HTR-8/SVneo (cell line): ENCODE measurements around the gene RALGPS1.
A peak's percentile ranks its signal among the peaks of the same experiment; 100 is the strongest.

Source experiments
- DNase-seq: peaks from one replicate; pipeline ENCODE4 v3.0.0; 2011; ENCODE audit warnings: low spot score, mixed read lengths; ENCODE audit not compliant: insufficient read length
- FAIRE-seq: peaks from 2 replicates; lab custom pipeline; 2011; peaks lifted over from hg19 to GRCh38; lab: Jason Lieb, UNC

Gene RALGPS1

DNA sequence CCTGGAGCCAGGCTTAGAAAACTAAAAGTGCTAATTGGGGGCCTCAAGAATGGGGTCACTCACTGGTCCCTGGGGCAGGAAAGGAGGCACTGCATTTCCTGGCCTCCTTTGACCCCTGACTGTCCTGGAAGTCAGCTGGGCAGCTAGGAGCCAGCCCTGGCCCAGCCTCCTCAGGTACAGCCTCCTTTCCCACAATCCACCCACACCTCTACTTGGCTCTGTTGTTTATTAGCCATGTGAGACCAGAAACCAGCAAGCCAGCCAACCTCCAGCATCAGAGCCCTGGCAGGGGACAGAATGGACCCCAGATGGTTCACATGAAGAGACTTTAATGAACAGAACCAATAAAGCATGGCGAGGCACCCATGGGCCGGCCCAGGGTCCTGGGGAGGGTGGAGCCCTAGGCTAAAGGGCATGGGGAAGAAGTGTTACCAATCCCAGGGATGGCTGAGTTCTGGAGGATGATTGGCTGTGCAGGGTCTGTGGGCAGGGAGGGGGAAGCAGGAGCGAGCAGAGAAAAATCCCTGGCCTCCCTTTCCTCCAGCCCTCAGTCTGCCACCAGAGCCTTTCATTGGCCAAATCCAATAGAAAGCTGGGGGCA lies 263.2 kb downstream of the RALGPS1 start:
- DNase-seq (no peak), FAIRE-seq (no peak)

- DNase-seq: no peak
- no peak for FAIRE-seq
Measured at GRCh38 chr9:127178686-127179632, 264.4 kb downstream of the RALGPS1 start.

GRCh38 chr9:127179633-127180441 lies 265.3 kb downstream of the RALGPS1 start:
- FAIRE-seq: no peak

DNA sequence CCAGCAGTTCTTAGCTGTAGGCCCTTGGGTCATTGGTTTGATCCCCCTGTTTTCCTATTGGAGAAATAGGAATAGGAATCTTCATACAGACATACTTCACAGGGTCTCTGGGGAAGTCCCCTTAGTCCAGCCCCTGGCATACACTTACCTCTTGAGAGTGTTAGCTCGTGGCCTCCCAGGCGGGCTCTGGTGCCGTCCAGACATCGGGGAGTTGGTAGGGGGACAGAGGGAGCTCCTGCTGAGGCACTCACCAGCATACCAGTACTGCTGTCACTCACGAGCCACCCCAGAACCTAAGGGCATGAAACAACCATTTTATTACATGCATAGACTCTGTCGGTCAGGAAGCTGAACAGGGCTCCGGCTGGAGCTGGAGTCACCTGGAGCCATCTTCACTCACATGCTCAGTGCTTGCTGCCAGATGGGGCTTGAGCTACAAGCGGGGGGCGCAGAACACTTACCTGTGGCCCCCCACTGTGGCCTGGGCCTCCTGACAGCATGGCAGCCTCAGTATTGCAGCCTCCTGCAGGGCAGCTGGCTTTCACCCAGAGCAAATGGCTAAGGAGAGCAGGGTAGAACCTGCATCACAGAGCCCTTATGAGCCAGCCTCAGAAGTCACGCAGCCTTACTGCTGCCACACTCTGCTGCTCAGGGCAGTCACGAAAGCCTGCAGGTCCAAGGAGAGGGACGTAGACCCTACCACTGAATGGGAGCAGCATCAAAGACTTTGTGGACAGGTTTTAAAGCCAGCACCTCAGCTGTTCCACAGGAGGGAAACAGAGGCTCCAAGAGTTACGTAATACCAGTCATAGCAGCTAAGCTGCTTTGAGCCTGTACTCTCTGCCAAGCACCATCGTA lies 266.1 kb downstream of the RALGPS1 start:
- no peak for FAIRE-seq
- no peak for DNase-seq

More at GRCh38 chr9:127179633-127180441, 265.3 kb downstream of the RALGPS1 start:
- DNase-seq: no peak

DNA sequence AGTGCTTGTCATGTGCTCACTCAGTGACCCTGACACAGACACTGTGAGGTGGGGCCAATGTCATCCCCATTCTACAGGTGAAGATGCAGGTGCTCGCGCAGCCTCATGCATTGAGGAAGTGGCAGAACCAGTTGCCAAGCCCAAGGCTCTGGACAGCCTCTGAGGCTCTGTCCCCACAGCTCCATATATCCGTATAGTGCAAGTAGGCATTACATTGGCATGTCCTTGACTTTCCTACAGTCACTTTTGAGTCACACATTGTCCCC lies 266.7 kb downstream of the RALGPS1 start:
- no peak for FAIRE-seq
- no peak for DNase-seq

- no peak for FAIRE-seq
- DNase-seq: no peak
Measured at GRCh38 chr9:127181595-127182190, 267.1 kb downstream of the RALGPS1 start.

GRCh38 chr9:127182901-127183746 lies 268.5 kb downstream of the RALGPS1 start:
- no peak for DNase-seq
- FAIRE-seq: no peak

GRCh38 chr9:127183814-127184582 lies 269.4 kb downstream of the RALGPS1 start:
- DNase-seq (no peak), FAIRE-seq (no peak)

- FAIRE-seq: no peak
- no peak for DNase-seq
Measured at GRCh38 chr9:127184641-127185040, 270.1 kb downstream of the RALGPS1 start.

GRCh38 chr9:127185181-127185580 lies 270.6 kb downstream of the RALGPS1 start:
- FAIRE-seq (no peak), DNase-seq (no peak)

DNA sequence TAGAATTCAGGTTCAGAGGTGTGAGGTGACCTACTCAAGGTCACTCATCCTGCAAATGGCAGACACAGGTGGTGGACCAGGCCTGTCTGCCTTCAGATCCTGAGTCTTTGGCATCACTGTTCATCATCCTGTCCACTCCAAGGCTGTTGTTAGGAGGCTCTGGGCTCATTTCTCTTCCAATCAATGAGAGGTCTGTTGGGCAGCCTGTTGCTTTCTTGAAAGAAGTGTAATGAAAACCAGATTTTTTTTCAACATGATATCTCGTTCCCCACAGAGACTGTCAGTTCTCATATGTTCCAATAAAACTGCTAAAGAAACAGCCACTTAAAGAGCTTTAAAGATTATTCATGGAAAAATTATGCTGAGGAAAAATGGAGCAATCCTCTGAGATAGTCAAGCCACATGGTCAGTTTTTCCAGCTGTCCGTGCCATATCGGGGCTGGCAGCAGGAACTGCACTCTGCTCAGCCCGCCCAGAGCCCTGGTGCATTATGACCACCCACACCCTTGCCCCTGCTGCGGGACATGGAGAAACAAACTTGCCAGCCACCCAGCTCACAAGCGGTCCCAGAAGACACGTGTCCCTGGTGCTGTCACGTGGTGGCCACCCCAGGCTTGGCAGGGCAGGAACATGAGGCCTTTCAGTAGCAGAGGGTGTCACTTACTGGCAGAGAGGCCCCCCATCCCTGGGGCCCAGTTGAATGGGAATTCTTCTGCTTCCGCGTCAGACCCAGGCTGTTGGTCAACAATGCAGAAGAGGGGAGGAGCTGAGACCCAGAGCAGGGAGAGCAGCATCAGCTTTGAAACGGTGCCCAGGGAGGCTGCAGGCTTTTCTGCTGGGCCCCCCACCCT lies 271.6 kb downstream of the RALGPS1 start:
- FAIRE-seq (no peak), DNase-seq (no peak)

DNA sequence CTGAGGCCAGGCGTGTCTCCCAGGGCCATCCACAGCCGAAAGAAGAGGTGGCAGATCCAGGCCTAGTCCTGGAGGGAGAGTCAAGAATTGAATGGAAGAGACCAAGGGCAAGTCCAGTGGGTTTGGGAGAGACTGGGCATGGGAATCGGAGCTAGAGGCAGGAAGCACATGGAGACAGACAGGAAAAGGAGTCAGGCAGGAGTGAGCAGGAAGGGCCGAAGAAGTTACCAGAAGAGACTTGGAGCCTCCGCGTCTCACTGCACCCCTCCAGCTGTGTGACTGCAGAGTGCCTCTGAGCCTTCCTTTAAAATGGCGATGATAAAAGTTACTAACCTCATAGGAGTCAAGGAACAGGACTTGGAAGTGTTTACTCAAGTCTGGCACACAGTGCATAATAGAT lies 272.2 kb downstream of the RALGPS1 start:
- DNase-seq (no peak), FAIRE-seq (no peak)

DNA sequence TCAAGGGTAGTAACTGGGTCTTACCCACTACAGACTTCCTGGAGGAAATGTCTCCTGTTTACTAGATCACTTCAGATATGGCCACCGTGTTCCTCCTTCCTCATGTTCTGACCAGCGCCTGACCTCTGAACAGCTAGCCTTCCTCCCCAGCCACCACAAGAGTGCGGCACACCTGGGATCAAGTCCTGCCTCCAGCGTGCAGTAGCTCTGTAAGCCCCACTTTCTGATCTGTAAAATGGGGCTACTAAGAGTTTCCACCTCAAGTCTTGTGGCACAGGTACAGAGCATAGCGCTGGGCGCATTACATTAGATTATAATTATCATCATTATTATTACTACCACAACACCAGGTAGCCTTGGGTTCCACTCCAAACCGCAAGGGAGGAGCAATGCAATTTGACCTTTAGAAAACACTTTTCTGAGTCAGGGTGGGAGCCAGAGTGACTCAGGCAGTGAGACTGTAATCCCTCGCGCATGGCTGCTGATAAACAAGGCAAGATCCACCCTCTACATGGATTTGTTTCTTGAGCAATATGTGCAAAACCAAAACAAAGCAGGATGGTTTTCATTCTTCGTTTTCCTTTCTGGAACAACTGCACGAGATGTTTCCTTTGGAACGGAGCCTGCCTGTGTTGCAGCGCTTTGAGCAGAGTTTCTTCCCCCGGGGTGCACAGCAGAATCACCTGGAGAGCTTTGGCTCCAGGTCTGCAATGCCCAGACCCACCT lies 272.8 kb downstream of the RALGPS1 start:
- DNase-seq (peak; percentile 76), FAIRE-seq (peak; percentile 80)

- FAIRE-seq: no peak
- DNase-seq: no peak
Measured at GRCh38 chr9:127188396-127188795, 273.8 kb downstream of the RALGPS1 start.

DNA sequence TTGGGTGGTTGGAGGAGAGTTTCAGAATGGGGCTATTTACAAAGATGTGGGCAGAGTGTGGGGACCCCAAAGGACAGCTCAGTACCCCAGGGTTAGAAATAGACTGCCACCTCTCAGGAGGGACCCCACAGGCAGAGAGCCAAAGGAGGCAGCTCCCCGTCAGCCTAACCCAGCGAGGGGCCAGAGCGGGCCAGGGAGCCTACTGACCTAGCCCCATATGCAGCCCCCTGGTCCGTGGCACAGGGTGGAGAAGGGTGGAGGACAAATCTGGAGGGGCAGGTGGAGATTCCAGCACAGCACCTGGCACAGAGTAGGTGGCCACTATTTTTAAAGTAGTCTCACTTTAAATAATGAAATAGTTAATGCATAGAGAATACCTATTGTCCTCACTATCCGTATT lies 275.0 kb downstream of the RALGPS1 start:
- FAIRE-seq: no peak
- no peak for DNase-seq

DNA sequence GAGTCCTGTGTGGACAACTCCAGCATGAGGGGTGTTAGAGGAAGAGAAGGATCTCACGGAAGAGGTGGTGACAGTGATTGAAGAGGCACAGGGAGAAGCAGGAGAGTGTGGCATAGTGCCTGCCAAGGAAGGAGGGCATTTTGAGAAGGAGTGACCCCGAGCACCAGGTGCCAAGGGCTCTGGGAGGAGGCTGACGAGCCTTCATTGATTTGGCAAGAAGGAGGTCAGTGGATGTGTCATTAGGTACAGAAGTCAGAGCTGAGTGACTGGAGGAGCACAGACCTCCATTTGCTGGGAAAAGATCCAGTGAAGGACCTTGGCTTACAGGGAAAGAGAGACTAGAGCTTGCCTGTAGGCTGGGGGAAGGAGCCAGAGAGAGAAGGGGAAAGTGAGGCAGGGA lies 278.2 kb downstream of the RALGPS1 start:
- DNase-seq (no peak), FAIRE-seq (no peak)

- DNase-seq (no peak), FAIRE-seq (no peak)
Measured at GRCh38 chr9:127193483-127193882, 278.9 kb downstream of the RALGPS1 start.
